GM21786 (cell line): Measurements from ENCODE around the gene RASSF8.

Experiments used
- ATAC-seq: cut with Tn5 transposase; IDR thresholded peaks from one replicate; pipeline ENCODE4 v1.9.1; 2021; ENCODE audit not compliant: unreplicated experiment

Gene RASSF8, protein sequence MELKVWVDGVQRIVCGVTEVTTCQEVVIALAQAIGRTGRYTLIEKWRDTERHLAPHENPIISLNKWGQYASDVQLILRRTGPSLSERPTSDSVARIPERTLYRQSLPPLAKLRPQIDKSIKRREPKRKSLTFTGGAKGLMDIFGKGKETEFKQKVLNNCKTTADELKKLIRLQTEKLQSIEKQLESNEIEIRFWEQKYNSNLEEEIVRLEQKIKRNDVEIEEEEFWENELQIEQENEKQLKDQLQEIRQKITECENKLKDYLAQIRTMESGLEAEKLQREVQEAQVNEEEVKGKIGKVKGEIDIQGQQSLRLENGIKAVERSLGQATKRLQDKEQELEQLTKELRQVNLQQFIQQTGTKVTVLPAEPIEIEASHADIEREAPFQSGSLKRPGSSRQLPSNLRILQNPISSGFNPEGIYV

GRCh38 chr12:25958428-25959070 lies at the start of gene RASSF8:
Gene RASSF8 (plus strand): TSS chr12:25958682. CDS start chr12:26055344, 96,662 bp downstream.
- ATAC-seq: peak; percentile 82

DNA sequence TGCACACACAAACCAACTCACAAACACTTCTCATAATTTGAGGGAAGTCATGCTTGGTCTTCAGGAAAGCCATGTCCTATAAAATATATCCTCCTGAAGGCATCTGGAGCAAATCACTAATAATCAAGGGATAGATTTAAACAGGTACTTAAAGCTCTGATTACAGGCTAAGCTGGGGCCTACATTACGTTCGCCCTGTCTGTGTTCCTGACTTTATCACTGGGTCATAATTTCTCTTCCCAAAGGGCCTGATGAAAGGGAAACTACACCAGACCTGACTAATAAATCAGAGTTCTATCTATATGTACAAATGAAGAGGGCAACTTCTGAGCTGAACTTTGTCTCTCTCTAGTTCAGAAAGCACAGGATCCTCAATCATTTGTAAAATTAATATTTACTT lies 43.9 kb upstream of the RASSF8 start:
- no peak for ATAC-seq

DNA sequence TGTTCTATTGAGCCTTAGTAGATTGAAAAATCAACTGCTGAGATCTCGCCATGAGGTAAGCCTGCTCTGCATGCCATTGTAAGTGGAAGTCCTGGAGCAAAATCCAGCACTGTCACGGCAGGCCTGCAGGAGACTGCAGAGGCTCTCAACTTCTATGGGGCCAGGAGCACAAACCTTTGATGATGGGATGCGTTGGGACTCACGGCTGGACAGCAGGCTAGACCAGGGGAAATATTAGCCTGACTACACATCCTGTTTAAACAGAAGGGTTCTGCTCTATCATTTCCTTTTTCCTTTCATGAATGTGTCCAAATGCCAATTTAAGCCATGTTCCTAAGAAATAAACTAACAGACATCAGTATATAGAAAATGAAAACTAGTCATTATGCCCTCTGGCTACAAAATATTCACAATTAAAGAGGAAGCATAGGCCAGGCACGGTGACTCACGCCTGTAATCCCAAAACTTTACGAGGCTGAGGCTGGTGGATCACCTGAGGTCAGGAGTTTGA lies 33.9 kb upstream of the RASSF8 start:
- ATAC-seq: no peak

- no peak for ATAC-seq
These were observed 33.4 kb upstream of the RASSF8 start for GRCh38 chr12:25925064-25925463.

- ATAC-seq: no peak
These were observed 31.9 kb upstream of the RASSF8 start for GRCh38 chr12:25926536-25926935.

DNA sequence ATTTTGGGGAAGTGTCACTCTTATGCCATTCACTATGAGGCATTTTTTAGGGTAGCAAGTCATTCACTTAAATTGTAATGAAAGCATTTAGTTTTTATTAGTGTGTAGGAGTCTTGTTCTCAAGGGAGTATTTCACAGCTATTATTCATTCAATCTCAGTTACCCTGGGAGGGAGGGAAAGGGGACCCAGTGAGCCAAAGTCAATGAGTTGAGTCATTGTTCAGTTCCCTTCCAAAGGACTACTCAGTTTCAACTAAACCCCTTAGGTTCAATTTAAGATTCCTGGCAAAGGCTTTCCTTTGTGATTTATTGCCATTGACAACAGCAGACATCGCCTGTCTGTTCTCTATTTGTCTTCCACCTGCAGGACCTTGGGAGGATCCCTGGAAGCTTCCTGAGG lies 29.3 kb upstream of the RASSF8 start:
- no peak for ATAC-seq

GRCh38 chr12:25932971-25933370 lies 25.5 kb upstream of the RASSF8 start:
- no peak for ATAC-seq

DNA sequence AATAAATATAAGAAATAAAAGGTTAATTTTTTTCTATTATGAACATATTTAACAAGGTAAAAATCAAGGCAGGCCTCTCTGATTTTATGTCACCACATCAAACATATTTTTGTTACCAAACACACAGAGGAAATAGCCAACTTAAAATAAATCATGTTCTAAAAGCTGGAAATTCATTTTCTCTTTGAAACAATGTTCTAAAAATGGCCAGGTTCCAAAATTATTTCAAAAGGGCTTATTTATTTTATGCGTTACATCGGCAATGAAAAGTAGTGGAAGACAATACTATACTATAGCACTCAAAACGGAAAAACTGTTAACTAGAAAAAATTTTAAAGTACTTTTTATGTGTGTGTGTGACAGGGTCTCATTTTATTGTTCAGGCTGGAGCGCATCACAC lies 24.0 kb upstream of the RASSF8 start:
- no peak for ATAC-seq

- no peak for ATAC-seq
These were observed 22.9 kb upstream of the RASSF8 start for GRCh38 chr12:25935355-25936144.

- no peak for ATAC-seq
These were observed 21.4 kb upstream of the RASSF8 start for GRCh38 chr12:25937096-25937495.

- no peak for ATAC-seq
These were observed 19.9 kb upstream of the RASSF8 start for GRCh38 chr12:25938581-25938980.

DNA sequence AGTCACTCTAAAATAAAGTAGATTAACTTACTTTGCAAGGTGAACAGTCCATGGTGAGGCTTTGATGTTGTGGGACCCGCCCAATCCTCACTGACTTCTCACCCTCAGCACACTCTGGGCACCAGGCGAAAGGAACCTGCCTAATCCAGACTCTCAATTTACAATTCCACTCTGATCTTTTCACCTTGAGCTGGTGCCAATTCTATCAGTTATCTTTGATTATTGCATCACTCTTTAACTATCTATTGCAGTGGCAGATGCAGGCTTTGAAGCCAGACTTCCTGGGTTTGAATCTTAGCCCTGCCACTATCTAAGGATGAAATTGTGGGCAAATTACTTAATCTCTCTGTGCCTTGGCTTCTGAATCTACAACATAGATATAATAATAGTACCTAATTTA lies 18.9 kb upstream of the RASSF8 start:
- no peak for ATAC-seq

DNA sequence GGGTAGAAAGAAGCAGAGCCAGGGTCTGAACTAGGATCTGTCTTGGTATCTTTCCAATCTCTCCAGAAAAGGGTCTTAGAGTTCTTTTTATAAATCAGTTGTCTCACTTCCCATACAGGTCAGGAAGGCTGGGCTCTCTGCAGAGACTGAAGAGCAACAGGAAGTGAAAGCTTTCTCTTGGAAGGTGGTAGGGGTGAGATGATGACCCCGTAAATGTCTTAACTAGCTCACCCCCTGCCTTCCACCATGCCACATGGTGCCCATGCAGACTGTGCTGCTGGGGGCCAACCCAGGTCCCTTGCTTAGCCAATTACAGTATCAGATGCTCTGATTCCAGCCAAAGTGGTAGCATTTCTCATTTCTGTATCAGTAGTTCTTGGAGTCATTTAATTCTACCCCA lies 17.6 kb upstream of the RASSF8 start:
- no peak for ATAC-seq

DNA sequence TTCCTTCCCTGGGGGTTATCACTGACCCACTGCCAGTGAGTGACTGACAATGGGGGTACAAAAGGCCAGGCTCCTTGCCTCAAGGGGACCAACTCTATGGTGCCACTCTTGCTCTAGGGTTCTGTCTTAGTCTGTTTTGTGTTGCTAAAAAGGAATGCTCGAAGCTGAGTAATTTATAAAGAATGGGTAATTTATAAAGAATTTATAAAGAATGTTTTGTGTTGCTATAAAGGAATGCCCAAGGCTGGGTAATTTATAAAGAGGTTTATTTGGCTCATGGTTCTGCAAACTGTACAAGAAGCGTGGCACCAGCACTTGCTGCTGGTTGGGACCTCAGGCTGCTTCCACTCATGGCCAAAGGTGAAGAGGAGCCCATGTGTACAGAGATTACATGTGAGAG lies 15.8 kb upstream of the RASSF8 start:
- ATAC-seq: no peak

- ATAC-seq: no peak
These were observed 14.5 kb upstream of the RASSF8 start for GRCh38 chr12:25943940-25944339.

- ATAC-seq: no peak
These were observed 9.1 kb upstream of the RASSF8 start for GRCh38 chr12:25949343-25949742.

- ATAC-seq: no peak
These were observed 8.0 kb upstream of the RASSF8 start for GRCh38 chr12:25950329-25951115.

- peak; percentile 6 for ATAC-seq
These were observed 572 bp upstream of the RASSF8 start for GRCh38 chr12:25957793-25958427.

GRCh38 chr12:25959071-25959961 lies 834 bp downstream of the RASSF8 start:
- ATAC-seq: peak; percentile 31
